ENCODE measurements around the gene NCKAP1. TPM values are rescaled to one million over a fixed set of nuclear protein-coding genes. Genes with fewer than 3 reads are reported as not detected.

The NCKAP1 gene
- total RNA-seq, 1 donor from 2014 or later = 111 TPM

DNA sequence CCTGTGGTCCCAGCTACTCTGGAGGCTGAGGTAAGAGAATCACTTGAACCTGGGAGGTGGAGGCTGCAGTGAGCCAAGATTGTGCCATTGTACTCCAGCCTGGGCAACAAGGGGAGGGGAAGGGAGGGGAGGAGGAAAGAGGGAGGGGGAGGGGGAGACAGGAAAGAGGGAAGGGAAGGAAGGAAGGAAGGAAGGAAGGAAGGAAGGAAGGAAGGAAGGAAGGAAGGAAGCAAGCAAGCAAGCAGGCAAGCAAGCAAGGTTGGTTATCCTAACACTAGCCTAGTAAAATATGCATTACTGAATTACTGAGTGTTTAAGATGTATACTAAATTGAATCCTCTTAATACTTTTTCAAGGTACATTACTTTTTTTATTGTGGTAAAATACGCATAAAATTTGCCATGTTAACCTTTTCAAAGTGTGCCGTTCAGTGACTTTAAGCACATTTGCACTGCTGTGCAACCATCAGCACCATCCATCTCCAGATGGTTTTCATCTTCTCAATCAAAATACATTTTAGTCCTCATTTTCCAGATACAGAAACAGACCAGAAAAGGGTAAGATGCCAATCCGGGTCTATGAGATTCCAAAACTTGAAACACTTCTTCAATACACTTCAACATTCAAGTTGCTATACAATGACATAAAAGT, 28.9 kb downstream of the NCKAP1 start:
- no peaks in the 10 kb centered on the region for H3K27me3 Mint-ChIP-seq
- H3K36me3 Mint-ChIP-seq (ENCODE audit: insufficient read depth) = peaks cover 5% of the 10 kb centered on the region
- no peak overlapping the region for H3K4me3 Mint-ChIP-seq (ENCODE audit: low read depth)
- no peak overlapping the region for H3K27ac Mint-ChIP-seq
- DNase-seq (ENCODE audit: low spot score, unreplicated experiment) = no peak
- no peaks in the 10 kb centered on the region for H3K9me3 Mint-ChIP-seq (ENCODE audit: low read depth)
- TF ChIP-seq, protein P1, sequence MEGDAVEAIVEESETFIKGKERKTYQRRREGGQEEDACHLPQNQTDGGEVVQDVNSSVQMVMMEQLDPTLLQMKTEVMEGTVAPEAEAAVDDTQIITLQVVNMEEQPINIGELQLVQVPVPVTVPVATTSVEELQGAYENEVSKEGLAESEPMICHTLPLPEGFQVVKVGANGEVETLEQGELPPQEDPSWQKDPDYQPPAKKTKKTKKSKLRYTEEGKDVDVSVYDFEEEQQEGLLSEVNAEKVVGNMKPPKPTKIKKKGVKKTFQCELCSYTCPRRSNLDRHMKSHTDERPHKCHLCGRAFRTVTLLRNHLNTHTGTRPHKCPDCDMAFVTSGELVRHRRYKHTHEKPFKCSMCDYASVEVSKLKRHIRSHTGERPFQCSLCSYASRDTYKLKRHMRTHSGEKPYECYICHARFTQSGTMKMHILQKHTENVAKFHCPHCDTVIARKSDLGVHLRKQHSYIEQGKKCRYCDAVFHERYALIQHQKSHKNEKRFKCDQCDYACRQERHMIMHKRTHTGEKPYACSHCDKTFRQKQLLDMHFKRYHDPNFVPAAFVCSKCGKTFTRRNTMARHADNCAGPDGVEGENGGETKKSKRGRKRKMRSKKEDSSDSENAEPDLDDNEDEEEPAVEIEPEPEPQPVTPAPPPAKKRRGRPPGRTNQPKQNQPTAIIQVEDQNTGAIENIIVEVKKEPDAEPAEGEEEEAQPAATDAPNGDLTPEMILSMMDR (IDR thresholded peaks at IDR 0.05; ENCODE audit: unreplicated experiment) = no peak
- H3K4me1 Mint-ChIP-seq (ENCODE audit: low read depth) = peaks cover 11% of the 10 kb centered on the region

DNA sequence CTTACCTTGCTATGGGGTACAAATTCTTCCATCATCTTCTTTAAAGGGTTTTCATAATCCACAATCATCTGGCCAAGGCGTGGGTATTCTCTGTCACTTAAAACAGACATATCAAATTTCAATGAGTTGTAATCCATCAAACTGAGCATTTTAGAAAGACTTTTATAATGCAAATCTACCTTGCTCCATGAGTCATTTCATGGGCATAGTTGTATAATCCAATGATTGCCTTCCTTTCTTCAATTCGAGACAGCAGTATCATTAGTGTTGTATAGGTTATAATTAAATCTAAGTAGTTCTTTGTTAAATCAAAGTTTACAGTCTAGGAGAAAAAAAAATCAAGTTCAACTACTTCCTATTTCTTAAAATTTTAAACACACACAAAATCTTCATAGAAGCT, 36.3 kb downstream of the NCKAP1 start:
- TF ChIP-seq, protein P1 (IDR thresholded peaks at IDR 0.05; ENCODE audit: unreplicated experiment) = no peak
- H3K4me1 Mint-ChIP-seq (ENCODE audit: low read depth) = no peaks in the 10 kb centered on the region
- no peaks in the 10 kb centered on the region for H3K27me3 Mint-ChIP-seq
- DNase-seq (ENCODE audit: low spot score, unreplicated experiment) = no peak
- no peak overlapping the region for H3K27ac Mint-ChIP-seq
- H3K4me3 Mint-ChIP-seq (ENCODE audit: low read depth) = no peak overlapping the region
- peaks cover 32% of the 10 kb centered on the region for H3K36me3 Mint-ChIP-seq (ENCODE audit: insufficient read depth)
- no peaks in the 10 kb centered on the region for H3K9me3 Mint-ChIP-seq (ENCODE audit: low read depth)

DNA sequence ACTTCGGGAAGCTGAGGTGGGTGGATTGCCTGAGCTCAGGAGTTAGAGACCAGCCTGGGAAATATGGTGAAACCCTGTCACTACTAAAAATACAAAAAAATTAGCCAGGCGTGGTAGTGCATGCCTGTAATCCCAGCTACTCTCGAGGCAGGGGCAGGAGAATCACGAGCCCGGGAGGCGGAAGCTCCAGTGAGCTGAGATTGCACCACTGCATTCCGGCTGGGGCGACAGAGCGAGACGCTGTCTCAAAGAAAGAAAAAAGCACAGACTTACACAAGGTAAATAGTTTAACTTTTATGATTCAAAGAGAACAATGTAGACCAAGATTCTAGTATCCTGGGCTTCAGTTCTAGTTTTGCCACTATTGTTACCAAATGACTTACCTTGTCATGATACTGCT, 37.4 kb downstream of the NCKAP1 start:
- H3K36me3 Mint-ChIP-seq (ENCODE audit: insufficient read depth) = peaks cover 35% of the 10 kb centered on the region
- H3K4me1 Mint-ChIP-seq (ENCODE audit: low read depth) = no peaks in the 10 kb centered on the region
- H3K4me3 Mint-ChIP-seq (ENCODE audit: low read depth) = no peak overlapping the region
- TF ChIP-seq, protein P1 (IDR thresholded peaks at IDR 0.05; ENCODE audit: unreplicated experiment) = no peak
- H3K9me3 Mint-ChIP-seq (ENCODE audit: low read depth) = no peaks in the 10 kb centered on the region
- no peak overlapping the region for H3K27ac Mint-ChIP-seq
- DNase-seq (ENCODE audit: low spot score, unreplicated experiment) = no peak
- no peaks in the 10 kb centered on the region for H3K27me3 Mint-ChIP-seq

DNA sequence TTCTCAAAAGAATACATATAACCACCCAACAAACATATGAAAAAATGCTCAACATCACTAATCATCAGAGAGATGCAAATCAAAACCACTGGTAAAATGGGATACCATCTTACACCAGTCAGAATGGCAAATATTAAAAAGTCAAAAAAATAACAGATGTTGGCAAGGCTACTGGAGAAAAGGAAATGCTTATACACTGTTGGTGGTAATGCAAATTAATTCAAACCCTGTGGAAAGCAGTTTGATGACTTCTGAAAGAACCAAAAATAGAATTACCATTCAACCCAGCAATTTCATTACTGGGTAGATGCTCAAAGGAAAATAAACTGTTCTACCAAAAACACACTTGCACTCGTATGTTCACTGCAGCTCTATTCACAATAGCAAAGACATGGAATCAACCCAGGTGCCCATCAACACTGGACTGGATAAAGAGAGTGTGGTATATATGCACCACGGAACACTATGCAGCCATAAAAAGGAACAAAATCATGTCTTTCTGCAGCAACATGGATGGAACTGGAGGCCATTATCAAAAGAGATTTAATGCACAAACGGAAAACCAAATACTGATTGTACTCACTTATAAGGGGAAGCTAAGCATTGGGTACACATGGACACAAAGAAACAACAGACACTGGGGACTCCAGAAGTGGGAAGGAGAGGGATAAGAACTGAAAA, 38.8 kb downstream of the NCKAP1 start:
- Mint-ChIP-seq H3K27ac (no peak overlapping the region), H3K4me3 (ENCODE audit: low read depth) (no peak overlapping the region), H3K36me3 (ENCODE audit: insufficient read depth) (peaks cover 39% of the 10 kb centered on the region), H3K27me3 (no peaks in the 10 kb centered on the region), H3K9me3 (ENCODE audit: low read depth) (no peaks in the 10 kb centered on the region), H3K4me1 (ENCODE audit: low read depth) (no peaks in the 10 kb centered on the region)
- TF ChIP-seq, protein P1 (IDR thresholded peaks at IDR 0.05; ENCODE audit: unreplicated experiment) = no peak
- no peak for DNase-seq (ENCODE audit: low spot score, unreplicated experiment)

DNA sequence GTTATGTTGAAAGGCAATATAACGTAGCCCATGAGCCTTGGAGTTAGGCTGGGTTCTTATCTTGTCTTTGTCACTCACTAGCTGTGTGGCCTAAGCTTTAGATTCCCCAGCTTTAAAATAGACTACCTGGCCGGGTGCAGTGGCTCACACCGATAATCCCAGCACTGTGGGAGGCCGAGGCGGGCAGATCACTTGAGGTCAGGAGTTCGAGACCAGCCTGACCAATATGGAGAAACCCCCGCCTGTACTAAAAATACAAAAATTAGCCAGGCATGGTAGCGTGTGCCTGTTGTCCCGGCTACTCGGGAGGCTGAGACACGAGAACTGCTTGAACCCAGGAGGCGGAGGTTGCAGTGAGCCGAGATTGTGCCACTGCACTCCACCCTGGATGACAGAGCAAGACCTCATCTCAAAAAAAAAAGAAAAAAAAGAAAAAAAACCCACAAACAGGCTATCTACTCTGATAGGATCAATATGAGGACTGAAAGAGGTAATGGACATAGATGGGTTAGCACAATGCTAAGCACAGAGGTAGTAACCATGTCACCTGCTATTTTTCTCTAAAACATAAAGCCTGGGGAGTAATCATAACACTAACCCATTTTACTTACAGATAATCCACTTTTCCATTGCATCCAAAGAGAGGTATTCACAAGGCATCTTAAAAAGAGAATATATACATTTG, 43.9 kb downstream of the NCKAP1 start:
- DNase-seq (ENCODE audit: low spot score, unreplicated experiment) = no peak
- Mint-ChIP-seq H3K4me3 (ENCODE audit: low read depth) (no peak overlapping the region), H3K36me3 (ENCODE audit: insufficient read depth) (peaks cover 32% of the 10 kb centered on the region), H3K27ac (no peak overlapping the region), H3K27me3 (no peaks in the 10 kb centered on the region), H3K9me3 (ENCODE audit: low read depth) (no peaks in the 10 kb centered on the region), H3K4me1 (ENCODE audit: low read depth) (no peaks in the 10 kb centered on the region)
- TF ChIP-seq, protein P1 (IDR thresholded peaks at IDR 0.05; ENCODE audit: unreplicated experiment) = no peak

All from progenitor cell of endocrine pancreas (in vitro differentiated cells).